GM21526 (cell line): ENCODE measurements around the gene SMYD3.

ENCODE experiments used
- ATAC-seq: cut with Tn5 transposase; IDR thresholded peaks from one replicate; pipeline ENCODE4 v1.9.1; 2021; ENCODE audit warnings: moderate library complexity; ENCODE audit not compliant: unreplicated experiment, low FRiP score

The SMYD3 gene

DNA sequence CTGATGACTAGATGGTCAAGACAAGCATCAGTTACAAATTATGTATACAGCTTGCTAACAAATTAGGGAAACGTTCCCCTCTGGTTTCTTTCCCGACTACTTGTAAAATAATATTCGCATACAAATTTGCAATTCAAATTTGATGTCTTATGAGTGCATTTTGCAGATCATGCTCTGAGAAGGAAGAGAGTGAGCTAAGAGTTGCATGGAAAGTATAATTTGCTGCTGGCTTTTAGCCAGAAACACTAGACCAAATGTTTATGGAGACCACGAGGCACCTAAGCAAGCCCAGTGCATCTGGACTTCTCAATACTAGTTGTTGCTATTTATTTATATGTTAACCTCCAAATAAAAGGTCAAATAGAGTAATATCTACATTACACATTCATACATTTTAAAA lies 216.0 kb downstream of the SMYD3 start:
- no peak for ATAC-seq

DNA sequence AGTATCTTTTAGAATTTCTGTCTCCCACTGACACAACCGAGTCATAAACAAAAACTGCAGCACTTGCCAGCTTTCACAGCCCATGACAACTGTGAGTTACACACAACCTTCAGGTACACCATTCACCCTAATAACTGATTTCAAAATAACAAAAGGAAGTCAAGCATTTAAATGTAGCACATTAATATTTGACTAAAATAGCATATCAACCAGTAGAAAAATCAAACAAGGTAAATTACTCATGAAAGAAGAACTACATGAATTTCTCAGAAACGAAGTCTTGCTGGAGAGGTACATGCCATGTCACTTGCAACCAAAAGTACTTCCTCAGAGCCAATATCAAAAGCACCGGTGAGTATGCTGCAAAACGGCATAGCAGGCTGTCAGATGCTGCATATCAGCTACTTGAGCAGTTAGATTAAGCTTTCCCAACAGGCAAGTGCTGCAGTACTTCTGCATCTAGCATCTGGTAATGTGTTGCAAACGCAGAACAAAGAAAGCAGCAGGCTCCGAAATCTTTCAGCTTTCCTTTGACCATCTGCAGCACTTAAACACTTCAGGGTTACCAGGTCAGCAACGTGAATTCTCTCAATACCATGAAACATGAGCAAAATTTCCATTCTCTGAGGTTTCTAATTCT lies 223.2 kb downstream of the SMYD3 start:
- no peak for ATAC-seq

DNA sequence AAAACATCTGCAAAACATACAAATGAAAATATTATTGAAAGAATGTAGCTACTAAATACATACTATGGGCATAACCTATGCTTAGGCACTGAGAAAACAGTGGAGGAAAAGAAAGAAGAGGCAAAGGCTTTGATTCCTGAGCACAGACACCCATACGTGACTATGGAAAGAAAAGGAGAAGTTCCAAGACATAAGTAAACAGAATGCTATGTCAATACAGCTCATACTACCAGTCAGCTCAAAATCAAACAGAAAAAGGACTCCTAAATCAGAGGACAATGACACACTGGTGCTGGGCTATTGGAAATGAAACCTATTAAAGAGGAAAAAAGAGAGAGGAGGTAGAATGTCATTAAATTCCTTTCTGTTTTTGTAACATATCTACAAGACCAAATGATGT lies 225.4 kb downstream of the SMYD3 start:
- ATAC-seq, result no peak

DNA sequence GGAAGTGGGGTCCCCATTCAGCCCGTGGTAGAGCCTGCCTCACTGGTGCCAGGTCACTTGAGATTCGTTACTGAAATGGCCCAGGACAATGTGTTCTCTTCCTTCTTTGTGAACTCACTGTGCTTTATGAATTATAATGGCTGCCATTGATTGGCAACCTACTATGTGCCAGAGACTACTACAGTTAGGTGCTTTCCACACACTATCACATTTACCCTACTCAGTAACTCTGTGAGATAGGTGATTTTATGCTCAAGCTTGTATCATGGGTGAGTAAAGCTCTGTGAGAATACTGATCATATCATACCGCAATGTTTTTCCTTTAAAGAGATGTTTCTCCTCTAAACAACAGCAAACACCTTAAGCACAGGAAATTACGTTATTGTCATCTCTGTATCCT lies 225.9 kb downstream of the SMYD3 start:
- no peak for ATAC-seq

DNA sequence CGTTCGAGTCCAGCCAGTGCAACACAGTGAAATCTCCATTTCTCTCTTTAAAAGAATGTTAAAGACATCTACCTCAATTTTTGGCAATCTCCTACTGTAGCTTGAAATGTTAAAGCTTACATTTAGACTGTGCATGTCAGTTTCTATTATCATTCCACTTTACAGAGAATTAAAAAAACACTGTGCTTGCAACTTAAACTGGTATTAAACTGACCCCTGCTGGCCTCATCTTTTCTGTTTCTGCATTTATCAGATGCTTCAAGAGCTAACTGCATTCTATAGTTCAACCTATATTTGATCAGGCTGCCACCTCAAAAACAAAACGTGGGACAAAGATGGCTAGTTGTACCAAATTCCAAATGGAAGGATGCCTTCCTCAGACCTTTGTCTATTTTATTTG lies 226.5 kb downstream of the SMYD3 start:
- ATAC-seq, result no peak

DNA sequence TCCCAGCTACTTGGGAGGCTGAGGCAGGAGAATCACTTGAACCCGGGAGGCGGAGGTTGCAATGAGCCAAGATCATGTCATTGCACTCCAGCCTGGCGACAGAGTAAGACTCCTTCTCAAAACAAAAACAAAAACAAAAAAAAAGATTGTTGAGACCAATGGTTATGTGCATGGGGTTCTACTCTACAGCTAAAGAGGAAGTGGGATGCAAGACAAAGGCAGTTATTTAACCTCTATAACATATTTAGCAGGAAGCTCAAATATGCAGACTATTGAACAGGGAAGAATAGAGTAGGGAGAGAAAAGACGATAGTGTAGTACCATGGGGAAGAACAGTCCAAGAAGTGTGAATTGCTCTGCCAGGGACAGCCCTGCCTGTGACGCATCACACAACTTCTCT lies 227.7 kb downstream of the SMYD3 start:
- ATAC-seq, result no peak

DNA sequence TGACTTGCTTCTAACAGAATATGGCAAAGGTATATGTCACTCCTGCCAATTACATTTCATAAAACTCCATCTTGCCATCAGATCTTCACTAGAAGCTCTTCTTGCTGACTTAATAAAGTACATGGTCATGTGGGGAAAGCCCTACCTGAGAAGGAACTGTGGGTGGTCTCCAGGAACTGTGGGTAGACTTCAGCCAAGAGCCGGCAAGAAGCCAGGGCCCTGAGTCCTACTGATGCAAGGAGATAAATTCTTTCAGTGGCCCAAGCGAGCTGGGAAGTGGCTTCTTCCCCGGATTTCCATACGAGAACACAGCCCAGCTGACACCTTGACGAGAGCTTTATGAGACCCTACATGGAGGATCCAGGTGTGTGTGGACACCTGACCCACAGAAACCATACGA lies 228.7 kb downstream of the SMYD3 start:
- ATAC-seq, result no peak

DNA sequence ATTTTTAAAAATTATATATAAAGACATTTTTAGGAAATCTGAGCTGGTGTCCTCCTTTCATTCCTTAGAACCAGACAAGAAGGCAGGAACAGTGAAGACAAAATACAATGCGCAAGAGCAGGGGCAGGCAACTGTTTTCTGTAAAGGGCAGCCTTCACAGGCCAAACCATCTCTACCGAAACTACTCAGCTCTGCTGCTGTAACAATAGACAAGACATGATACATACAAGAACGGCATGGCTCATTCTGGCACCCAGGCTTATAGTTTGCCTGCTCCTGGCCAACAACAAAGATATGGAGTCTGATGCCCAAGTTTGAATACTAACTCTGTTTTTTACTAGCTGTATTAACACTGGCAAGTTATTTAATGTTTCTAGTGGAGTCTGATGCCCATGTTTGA lies 232.0 kb downstream of the SMYD3 start:
- no peak for ATAC-seq

DNA sequence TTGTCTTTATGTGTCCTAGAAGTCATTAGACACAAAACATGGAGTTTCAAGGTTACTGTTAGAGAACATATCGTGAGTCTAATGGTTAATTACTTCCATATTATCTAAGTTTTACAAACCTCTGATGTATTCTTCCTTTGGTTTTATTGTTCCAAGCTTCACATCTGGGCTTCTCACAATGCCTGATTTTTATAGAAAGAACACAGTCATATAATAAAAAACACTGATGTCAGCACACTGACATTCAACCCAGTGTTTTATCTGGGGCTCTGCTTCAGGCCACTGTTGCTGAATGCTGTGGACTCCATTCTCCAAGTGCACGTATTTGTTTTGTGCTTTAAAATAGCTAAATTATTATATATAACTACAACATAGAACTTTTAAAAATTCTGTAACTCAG lies 232.9 kb downstream of the SMYD3 start:
- ATAC-seq, result no peak

DNA sequence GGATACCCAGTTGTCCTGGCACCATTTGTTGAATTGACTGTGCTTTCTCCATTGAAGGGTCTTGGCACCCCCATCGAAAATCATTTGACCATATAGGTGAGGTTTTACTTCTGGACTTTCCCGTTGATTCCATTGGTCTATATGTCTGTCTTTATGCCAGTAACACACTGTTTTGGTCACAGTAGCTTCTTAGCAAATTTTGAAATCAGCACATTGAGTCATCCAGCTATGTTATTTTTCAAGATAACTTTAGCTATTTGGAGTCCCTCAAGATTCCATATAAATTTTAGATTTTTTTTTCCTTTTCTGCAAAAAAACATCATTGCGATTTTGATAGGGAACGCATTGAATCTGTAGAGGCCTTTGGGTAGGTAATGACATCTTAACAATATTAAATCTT lies 235.6 kb downstream of the SMYD3 start:
- no peak for ATAC-seq

DNA sequence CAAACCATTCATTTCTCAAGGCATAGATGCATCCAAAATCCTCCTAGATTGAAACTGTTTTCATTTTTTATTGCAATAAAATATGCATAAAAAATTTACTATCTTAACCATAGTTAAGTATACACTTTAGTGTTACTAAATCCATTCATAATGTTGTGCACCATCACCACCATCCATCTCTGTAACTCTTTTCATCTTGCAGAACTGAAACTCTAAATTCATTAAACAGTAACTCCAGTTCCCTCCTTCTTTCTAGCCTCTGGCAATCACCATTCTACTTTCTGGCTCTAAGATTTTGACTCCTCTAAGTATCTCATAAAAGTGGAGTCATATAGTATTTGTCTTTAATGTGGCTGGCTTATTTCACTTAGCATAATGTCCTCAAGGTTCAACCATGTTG lies 236.8 kb downstream of the SMYD3 start:
- no peak for ATAC-seq

DNA sequence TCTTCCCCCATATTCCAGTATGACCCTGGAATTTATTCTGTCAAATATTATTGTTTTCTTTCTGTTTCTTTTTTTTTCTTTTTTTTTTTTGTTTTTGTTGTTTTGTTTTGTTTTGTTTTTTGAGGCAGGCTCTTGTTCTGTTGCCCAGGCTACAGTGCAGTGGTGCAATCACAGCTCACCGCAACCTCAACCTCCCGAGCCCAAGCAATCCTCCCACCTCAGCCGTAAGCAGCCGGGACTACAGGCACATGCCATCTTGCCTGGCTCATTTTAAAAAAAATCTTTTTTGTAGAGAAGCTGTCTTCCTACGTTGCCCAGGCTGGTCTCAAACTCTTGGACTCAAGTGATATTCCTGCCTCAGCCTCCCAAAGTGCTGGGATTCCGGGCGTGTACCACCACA lies 237.6 kb downstream of the SMYD3 start:
- ATAC-seq, result no peak

DNA sequence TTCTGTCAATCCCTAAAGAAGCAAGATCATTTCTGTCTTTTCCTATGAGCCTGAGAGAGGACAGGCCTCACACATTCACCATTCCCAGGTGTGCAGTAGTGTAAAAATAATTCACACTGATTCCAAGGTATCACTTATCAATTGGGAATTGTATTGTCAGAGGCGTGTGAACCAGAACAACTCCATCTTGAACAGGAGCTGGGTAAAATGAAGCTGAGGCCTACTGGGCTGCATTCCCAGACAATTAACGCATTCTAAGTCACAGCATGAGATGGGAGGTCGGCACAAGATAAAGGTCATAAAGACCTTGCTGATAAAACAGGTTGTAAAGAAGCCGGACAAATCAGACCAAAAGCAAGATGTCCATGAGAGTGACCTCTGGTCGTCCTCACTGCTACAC lies 239.2 kb downstream of the SMYD3 start:
- ATAC-seq, result no peak

DNA sequence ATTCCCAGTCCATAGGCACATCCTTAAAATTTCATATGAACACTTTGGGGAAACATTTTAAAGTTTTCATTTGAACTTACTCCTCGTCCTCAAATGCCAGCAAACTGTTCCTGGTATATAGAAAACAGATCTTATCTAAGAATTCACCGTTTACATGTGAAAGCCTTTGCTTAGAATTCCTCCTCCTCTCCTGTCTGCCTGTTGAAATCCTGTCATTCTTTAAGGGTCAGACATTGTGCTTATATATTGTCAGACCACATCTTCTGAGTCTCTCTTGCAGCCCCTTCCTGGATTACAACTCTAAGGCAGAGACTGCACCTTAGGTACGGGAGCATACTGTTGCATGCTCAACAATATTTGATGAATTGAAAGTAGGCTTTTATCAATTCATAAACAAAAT lies 239.7 kb downstream of the SMYD3 start:
- ATAC-seq, result no peak

DNA sequence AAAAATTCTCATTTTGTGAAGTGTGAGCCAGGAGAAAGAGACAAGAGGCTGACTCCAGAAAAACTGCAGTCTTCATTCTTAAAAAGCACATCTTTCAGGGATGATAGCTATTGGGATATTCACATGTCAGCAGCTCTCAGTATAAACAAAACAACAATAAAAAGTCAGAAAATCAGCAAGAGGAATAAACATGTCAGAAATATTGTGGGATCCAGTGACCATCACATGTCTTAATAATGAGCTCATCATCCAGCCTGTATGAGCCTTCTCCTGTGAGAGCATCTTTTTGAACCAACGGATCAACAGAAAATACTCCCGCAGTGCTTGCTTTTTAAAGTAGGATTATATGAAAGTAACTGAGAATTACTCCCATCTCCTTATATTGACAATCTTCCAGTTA lies 241.6 kb downstream of the SMYD3 start:
- ATAC-seq, result no peak

DNA sequence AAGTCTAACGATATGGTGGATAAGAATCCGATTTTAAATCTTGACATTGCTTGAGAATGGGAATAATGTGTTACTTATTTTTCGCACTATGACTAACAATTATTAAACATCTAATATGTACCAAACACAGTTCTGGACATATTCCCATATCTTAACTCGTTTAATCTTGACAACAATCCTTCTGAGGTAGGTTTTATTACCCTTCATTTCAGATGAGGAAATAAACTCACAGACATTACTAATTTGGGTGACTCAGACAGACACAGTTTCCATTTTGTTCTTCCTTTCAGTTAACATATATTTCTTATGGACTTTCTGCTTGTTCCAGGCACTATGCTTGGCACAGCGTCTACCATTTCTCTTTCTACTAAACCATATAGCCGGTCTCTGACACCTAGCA lies 244.8 kb downstream of the SMYD3 start:
- ATAC-seq, result no peak

DNA sequence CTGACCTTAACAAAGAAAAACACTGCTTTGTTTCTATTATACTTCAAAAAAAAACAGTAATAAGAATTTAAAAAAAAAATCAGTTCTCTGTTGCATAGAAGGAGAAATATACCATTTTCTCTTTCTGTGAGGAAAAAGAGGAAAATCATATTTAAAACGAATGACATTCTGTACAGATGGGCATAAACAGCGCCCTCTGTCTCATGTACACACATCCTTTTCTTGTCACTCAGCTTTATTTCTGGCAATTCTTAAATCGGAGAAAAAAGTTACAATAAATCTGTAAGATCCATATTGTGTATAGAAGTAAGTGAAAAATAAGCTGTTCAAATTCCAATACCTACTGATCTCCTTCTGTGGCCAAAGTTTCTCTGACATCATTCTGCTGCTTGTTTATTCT lies 245.4 kb downstream of the SMYD3 start:
- no peak for ATAC-seq

DNA sequence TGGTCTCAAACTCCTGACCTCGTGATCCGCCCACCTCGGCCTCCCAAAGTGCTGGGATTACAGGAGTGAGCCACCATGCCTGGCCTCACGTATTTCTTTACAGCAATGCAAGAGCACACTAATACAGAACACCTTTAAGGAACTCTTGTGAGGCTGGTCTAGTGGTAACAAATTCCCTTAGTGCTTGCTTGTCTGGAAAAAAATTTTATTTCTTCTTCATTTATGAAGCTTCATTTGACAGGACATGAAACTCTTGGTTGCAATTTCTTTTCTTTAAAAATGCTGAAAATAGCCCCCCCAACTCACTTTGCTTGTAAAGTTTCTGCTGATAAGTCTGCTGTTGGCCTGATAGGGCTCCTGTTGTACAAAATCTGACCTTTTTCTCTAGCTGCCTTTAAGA lies 248.8 kb downstream of the SMYD3 start:
- ATAC-seq, result no peak

DNA sequence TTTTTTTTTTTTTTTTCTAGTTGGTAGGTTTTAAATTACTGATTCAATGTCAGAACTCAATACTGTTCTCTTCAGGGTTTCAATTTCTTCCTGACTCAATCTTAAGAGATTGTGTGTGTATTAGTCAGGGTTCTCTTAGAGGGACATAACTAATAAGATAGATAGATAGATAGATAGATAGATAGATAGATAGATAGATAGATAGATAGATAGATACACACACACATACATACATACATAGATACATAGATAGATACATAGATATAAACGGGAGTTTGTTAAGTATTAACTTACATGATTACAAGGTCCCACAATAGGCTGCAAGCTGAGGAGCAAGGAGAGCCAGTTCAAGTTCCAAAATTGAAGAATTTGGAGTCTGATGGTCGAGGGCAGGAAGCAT lies 251.3 kb downstream of the SMYD3 start:
- no peak for ATAC-seq

DNA sequence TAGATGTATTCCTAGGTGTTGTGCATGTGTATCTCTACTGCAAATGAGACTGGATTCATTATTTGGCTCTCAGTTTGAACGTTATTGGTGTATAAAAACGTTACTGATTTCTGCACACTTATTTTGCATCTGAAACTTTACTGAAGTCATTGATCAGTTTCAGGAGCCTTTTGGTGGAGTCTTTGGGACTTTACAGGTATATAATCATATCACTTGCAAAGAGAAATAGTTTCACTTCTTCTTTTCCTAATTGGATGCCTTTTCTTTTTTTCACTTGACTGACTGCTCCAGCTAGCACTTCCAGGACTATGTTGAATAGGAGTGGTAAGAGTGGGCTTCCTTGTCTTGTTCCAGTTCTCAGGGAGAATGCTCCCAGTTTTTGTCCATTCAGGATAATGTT lies 252.2 kb downstream of the SMYD3 start:
- no peak for ATAC-seq

DNA sequence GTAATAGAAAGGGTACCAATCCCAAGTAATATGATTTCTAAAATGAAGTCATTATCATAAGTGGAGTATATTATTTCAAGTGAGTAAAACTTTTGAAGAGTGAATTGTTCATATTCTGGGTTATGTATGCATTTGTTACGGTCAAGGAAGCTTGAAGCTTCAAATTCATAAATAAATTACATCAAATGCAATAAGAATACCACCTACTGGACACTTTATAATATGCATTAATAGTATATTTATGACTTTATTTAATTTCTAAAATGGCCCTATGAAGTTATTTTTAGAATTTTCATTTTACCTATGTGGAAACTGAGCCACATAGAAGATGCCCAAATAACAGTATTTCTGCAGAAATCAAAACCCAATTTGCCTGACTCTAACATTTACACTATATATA lies 260.6 kb downstream of the SMYD3 start:
- ATAC-seq, result no peak

DNA sequence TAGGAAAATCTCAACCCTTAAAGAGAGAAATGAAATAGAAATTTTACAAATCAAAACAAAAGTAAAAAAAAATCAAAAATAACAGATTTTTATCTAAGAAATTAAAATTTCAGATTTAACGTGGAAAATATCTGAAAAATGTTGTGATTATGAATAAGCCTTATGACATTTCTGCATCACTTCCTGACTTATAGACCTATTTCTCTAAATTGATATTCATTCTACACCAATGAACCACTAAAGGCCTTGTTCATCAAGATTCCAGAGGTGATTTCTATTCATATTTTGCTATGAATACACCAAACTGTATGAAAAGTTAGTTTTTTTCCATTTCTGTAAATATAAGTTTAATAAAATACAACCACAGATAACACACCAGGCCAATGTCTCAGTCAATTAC lies 261.5 kb downstream of the SMYD3 start:
- ATAC-seq, result no peak

DNA sequence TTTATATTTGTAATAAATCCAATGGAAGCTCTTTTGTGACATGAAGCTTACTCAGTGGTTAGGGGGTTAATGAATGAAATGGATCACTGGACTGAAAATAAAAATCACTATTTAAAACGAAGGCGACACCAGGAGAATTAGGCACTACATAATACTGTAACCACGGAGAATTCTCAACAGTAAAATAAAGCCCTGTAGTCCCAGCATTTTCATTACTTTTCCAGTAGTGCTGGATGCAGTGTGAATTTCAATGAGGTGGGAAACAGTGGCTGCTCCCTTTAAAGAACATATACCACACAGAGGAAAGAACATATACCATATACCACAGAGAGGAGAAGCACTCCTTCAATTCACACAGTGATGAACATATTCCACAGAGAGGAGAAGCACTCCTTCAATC lies 275.0 kb downstream of the SMYD3 start:
- ATAC-seq, result no peak
